Neural cell (in vitro differentiated cells): ENCODE measurements around the gene GPR25. TPM values are rescaled to one million over a fixed set of nuclear protein-coding genes. Genes with fewer than 3 reads are reported as not detected.

Experiments
- H2AFZ ChIP-seq: fragments of 200-600, 300-800 bp; sonication (generic), shearing (Covaris generic); 2 replicates; pipeline ENCODE4 v1.6.0; 2014; ENCODE audit warnings: low read depth, mild to moderate bottlenecking, antibody characterized with exemption, low read length, moderate library complexity
- H3F3A ChIP-seq: fragments of 200-600 bp; shearing (Covaris generic); 2 replicates; pipeline ENCODE4 v1.6.1; 2016; ENCODE audit warnings: mild to moderate bottlenecking, moderate library complexity, mixed read lengths, antibody characterized with exemption, low read length; ENCODE audit not compliant: insufficient read depth, poor library complexity, severe bottlenecking
- H3K27ac ChIP-seq: fragments of 200-600, 300-800 bp; sonication (generic), shearing (Covaris generic); 2 replicates; pipeline ENCODE4 v1.5.1; 2014; ENCODE audit warnings: mild to moderate bottlenecking, low read length, moderate library complexity
- H3K27me3 ChIP-seq: fragments of 300-800, 200-600 bp; sonication (generic), shearing (Covaris generic); 2 replicates; pipeline ENCODE4 v1.6.0; 2014; ENCODE audit warnings: mild to moderate bottlenecking, low read depth, low read length, moderate library complexity; ENCODE audit not compliant: insufficient read depth
- H3K36me3 ChIP-seq: fragments of 300-800, 200-600 bp; sonication (generic), shearing (Covaris generic); 2 replicates; pipeline ENCODE4 v1.5.1; 2014; ENCODE audit warnings: mild to moderate bottlenecking, antibody characterized with exemption, low read length, moderate library complexity; ENCODE audit not compliant: insufficient read depth
- H3K4me2 ChIP-seq: fragments of 300-800, 200-600 bp; sonication (generic), shearing (Covaris generic); 2 replicates; pipeline ENCODE4 v1.6.0; 2014; ENCODE audit warnings: mild to moderate bottlenecking, low read length
- H3K4me3 ChIP-seq: fragments of 300-800, 200-600 bp; sonication (generic), shearing (Covaris generic); 2 replicates; pipeline ENCODE4 v1.5.1; 2014; ENCODE audit warnings: mild to moderate bottlenecking, low read length, moderate library complexity
- H3K79me2 ChIP-seq: fragments of 200-600 bp; shearing (Covaris generic); replicated peaks from 2 replicates; pipeline ENCODE4 v1.6.0; 2014; ENCODE audit warnings: mild to moderate bottlenecking, low read length, moderate library complexity; ENCODE audit not compliant: insufficient read depth
- H3K9ac ChIP-seq: fragments of 300-800, 200-600 bp; sonication (generic), shearing (Covaris generic); 2 replicates; pipeline ENCODE4 v1.6.1; 2016; ENCODE audit warnings: mild to moderate bottlenecking, low read length, mixed read lengths
- H3K9me2 ChIP-seq: fragments of 200-600 bp; shearing (Covaris generic); 2 replicates; pipeline ENCODE4 v1.6.1; 2016; ENCODE audit warnings: mild to moderate bottlenecking, low read length, mixed read lengths; ENCODE audit not compliant: insufficient read depth
- H3K9me3 ChIP-seq: fragments of 200-600, 300-800 bp; sonication (generic), shearing (Covaris generic); 2 replicates; pipeline ENCODE4 v1.6.1; 2016; ENCODE audit warnings: mild to moderate bottlenecking, mixed run types, low read length, moderate library complexity, mixed read lengths
- H4K20me1 ChIP-seq: fragments of 200-600 bp; shearing (Covaris generic); 2 replicates; pipeline ENCODE4 v1.6.1; 2016; ENCODE audit warnings: mild to moderate bottlenecking, mixed run types; ENCODE audit not compliant: insufficient read depth
- EP300 ChIP-seq: fragments of 450-650 bp; conservative IDR thresholded peaks from 2 replicates; pipeline ENCODE4 v1.6.1; 2014; ENCODE audit warnings: antibody characterized with exemption, mild to moderate bottlenecking, moderate library complexity; ENCODE audit not compliant: poor library complexity, severe bottlenecking
- EZH2 ChIP-seq: fragments of 200-600, 300-800 bp; shearing (Covaris generic), sonication (generic); IDR thresholded peaks from 2 replicates; pipeline ENCODE4 v1.6.1; 2014; ENCODE audit warnings: antibody characterized with exemption, low read length, borderline replicate concordance, mild to moderate bottlenecking; ENCODE audit not compliant: insufficient read depth, poor library complexity, severe bottlenecking
- MXI1 ChIP-seq: fragments of 450-650 bp; conservative IDR thresholded peaks from 2 replicates; pipeline ENCODE4 v1.6.1; 2014; ENCODE audit warnings: antibody characterized with exemption, mild to moderate bottlenecking; ENCODE audit not compliant: poor library complexity, severe bottlenecking
- POLR2AphosphoS5 ChIP-seq: IDR thresholded peaks from 2 replicates; pipeline ENCODE4 v1.6.1; 2012
- RAD21 ChIP-seq: fragments of 450-650 bp; conservative IDR thresholded peaks from 2 replicates; pipeline ENCODE4 v1.6.1; 2014; ENCODE audit warnings: antibody characterized with exemption, mild to moderate bottlenecking, moderate library complexity
- REST ChIP-seq: IDR thresholded peaks from 2 replicates; pipeline ENCODE4 v1.6.1; 2012; ENCODE audit warnings: borderline replicate concordance
- SMC3 ChIP-seq: fragments of 450-650 bp; conservative IDR thresholded peaks from 2 replicates; pipeline ENCODE4 v1.6.1; 2014; ENCODE audit warnings: antibody characterized with exemption, mild to moderate bottlenecking, moderate library complexity; ENCODE audit not compliant: poor library complexity
- TAF1 ChIP-seq: IDR thresholded peaks from 2 replicates; pipeline ENCODE4 v1.6.1; 2012; ENCODE audit warnings: low read depth
- polyA plus RNA-seq: library from polyadenylated mRNA; depleted of rRNA; stranded (reverse); fragments of >200 nt; gene quantifications from 2 replicates; pipeline ENCODE4 v1.2.3, GENCODE V29; 2014
- TF ChIP-seq, protein P1 (sequence below): fragments of 450-650 bp; IDR thresholded peaks from 2 replicates; pipeline ENCODE4 v1.5.1; 2014; ENCODE audit warnings: antibody characterized with exemption, mild to moderate bottlenecking, moderate library complexity; ENCODE audit not compliant: poor library complexity, severe bottlenecking

The GPR25 gene
- polyA plus RNA-seq, 1 donor from 2014 or later = not detected

DNA sequence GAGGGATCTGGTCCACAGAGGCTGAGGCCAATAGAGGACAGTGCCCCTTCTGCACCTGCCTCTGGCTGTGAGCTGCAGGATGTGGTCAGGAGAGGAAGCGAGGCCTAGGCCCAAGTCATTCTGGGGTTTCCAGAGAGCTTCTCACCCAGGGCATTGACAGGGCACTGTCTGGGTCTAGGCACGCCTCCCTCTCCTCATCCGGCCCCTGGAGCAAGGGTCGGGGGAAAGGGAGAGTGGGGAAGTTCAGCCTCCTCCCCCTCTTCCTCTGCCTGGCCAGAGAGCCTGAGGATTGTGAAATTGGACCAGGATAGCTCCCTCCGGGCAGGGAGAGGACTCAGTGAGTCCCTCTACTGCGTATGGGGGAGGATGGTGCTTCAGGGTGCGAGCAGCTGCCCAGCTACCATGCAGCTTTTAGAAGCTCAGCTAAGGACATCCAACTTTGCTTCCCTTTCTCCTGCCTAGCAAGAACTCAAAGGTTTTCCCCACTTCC, 15.6 kb downstream of the GPR25 start:
- Histone ChIP-seq H3K27ac (no peak overlapping the region), H3K79me2 (peaks cover 31% of the 10 kb centered on the region), H3F3A (no peaks in the 10 kb centered on the region), H3K27me3 (no peaks in the 10 kb centered on the region), H3K36me3 (no peaks in the 10 kb centered on the region), H3K4me3 (no peak overlapping the region), H3K9me2 (no peaks in the 10 kb centered on the region), H3K4me2 (no peak overlapping the region), H4K20me1 (no peaks in the 10 kb centered on the region), H2AFZ (no peak overlapping the region), H3K9me3 (no peaks in the 10 kb centered on the region), H3K9ac (no peak overlapping the region)
- TF ChIP-seq, protein P1, sequence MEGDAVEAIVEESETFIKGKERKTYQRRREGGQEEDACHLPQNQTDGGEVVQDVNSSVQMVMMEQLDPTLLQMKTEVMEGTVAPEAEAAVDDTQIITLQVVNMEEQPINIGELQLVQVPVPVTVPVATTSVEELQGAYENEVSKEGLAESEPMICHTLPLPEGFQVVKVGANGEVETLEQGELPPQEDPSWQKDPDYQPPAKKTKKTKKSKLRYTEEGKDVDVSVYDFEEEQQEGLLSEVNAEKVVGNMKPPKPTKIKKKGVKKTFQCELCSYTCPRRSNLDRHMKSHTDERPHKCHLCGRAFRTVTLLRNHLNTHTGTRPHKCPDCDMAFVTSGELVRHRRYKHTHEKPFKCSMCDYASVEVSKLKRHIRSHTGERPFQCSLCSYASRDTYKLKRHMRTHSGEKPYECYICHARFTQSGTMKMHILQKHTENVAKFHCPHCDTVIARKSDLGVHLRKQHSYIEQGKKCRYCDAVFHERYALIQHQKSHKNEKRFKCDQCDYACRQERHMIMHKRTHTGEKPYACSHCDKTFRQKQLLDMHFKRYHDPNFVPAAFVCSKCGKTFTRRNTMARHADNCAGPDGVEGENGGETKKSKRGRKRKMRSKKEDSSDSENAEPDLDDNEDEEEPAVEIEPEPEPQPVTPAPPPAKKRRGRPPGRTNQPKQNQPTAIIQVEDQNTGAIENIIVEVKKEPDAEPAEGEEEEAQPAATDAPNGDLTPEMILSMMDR = no peak
- TF ChIP-seq POLR2AphosphoS5 (no peak), EP300 (no peak), MXI1 (no peak), REST (no peak), EZH2 (no peak), SMC3 (no peak), TAF1 (no peak), RAD21 (no peak)

DNA sequence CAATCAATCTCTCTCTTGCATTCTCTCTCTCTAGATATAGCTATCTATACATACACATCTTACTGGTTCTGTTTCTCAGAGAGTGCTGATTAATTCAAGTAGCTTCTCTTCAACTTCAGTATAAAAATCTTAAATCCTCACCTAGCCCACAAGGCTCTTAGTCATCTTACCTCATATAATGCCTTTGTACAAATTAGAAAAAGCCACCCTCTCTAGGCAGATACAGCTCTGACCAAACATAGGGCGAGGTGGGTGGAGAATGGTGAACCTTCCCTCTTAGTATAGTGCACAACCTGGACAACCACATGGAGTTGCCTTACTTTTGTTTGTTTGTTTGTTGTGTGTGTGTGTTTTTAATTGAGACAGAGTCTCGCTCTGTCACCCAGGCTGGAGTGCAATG, 16.8 kb downstream of the GPR25 start:
- Histone ChIP-seq H3K27ac (no peak overlapping the region), H3K4me3 (no peak overlapping the region), H3K4me2 (no peak overlapping the region), H2AFZ (no peak overlapping the region), H4K20me1 (no peaks in the 10 kb centered on the region), H3K9me3 (no peaks in the 10 kb centered on the region), H3K9ac (no peak overlapping the region), H3F3A (no peaks in the 10 kb centered on the region), H3K27me3 (no peaks in the 10 kb centered on the region), H3K9me2 (no peaks in the 10 kb centered on the region), H3K79me2 (peaks cover 36% of the 10 kb centered on the region), H3K36me3 (no peaks in the 10 kb centered on the region)
- TF ChIP-seq, protein P1 = no peak
- no peak for TF ChIP-seq EP300
- no peak for TF ChIP-seq EZH2
- TF ChIP-seq TAF1 = no peak
- TF ChIP-seq SMC3 = no peak
- no peak for TF ChIP-seq MXI1
- no peak for TF ChIP-seq RAD21
- no peak for TF ChIP-seq POLR2AphosphoS5
- TF ChIP-seq REST = no peak
